Measurements from ENCODE around the gene BCL6B. TPM values are rescaled to one million over a fixed set of nuclear protein-coding genes. Genes with fewer than 3 reads are reported as not detected.

Gene BCL6B
- total RNA-seq, 1 experiment from 2014 or later = 0.58 TPM

DNA sequence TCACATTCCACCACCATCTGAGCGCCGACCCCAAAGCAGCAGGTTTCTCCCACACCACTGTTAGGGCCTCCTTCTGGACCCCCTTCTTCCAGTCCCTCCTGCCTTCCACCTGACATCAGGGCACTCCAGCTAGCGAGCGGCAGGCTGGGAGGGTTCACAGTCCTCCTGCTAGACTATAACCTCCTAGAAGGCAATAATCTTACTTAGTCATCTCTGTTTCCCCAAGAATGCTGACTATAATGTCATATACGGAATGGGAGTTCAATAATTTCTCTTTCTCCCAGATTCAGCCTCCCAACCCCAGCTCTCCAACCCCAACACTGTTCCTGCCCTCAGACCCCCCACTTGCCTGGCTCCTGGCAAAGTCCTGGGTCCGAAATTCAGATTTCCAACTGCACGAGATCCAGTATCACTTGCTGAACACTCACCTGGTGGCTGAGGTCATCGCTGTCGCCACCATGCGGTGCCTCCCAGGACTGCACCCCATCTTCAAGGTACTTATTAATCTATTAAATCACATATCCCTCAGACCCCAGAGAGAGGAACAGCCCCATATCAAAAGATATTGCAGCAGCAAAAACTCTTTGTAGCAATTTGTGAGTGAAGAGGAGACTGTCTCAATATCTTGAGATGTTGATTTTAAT lies 21.4 kb upstream of the BCL6B start:
- no peaks in the 10 kb centered on the region for H3K9me3 ChIP-seq (ENCODE audit: low read depth, low read length, poor library complexity, severe bottlenecking)
- no peaks in the 10 kb centered on the region for H3K4me1 ChIP-seq (ENCODE audit: insufficient read depth, low read length, poor library complexity, severe bottlenecking)
- H3K27me3 ChIP-seq (replicated peaks; ENCODE audit: insufficient read depth, low read depth, low read length, poor library complexity) = no peaks in the 10 kb centered on the region
- no TSS peak for BruUV-seq (replicated peaks)
- H3K4me3 ChIP-seq (ENCODE audit: low read depth, low read length, poor library complexity, severe bottlenecking) = no peak overlapping the region
- CTCF ChIA-PET = no interaction called here
- POLR2A ChIA-PET (ENCODE audit: low non-redundant PET) = no interaction called here
- no peak for DNase-seq (ENCODE audit: low spot score)
- no peak overlapping the region for H3K27ac ChIP-seq (ENCODE audit: low read depth, low read length, poor library complexity, severe bottlenecking)
- intact Hi-C loops (cut with micrococcal nuclease; ENCODE audit: unreplicated experiment) = loop anchor here (5.0 kb wide), 1 partner anchor 159 kb away; no protein-coding TSS in a partner anchor
- H3K36me3 ChIP-seq (ENCODE audit: insufficient read depth, low read length, poor library complexity, severe bottlenecking) = peaks cover 10% of the 10 kb centered on the region
- peak; percentile 48; the same call in 1 of the 2 replicates for TF ChIP-seq CTCF (conservative IDR thresholded peaks at IDR 0.05; ENCODE audit: low read depth, low read length)
- TF ChIP-seq EZH2 (IDR thresholded peaks at IDR 0.05; ENCODE audit: borderline replicate concordance, low read depth, low read length, poor library complexity, severe bottlenecking) = no peak

- Histone ChIP-seq H3K36me3 (ENCODE audit: insufficient read depth, low read length, poor library complexity, severe bottlenecking) (peaks cover 10% of the 10 kb centered on the region), H3K27ac (ENCODE audit: low read depth, low read length, poor library complexity, severe bottlenecking) (no peak overlapping the region), H3K4me1 (ENCODE audit: insufficient read depth, low read length, poor library complexity, severe bottlenecking) (no peaks in the 10 kb centered on the region), H3K9me3 (ENCODE audit: low read depth, low read length, poor library complexity, severe bottlenecking) (no peaks in the 10 kb centered on the region), H3K27me3 (replicated peaks; ENCODE audit: insufficient read depth, low read depth, low read length, poor library complexity) (no peaks in the 10 kb centered on the region), H3K4me3 (ENCODE audit: low read depth, low read length, poor library complexity, severe bottlenecking) (no peak overlapping the region)
- intact Hi-C loops (cut with micrococcal nuclease; ENCODE audit: unreplicated experiment) = loop anchor here (5.0 kb wide), 1 partner anchor 160 kb away; no protein-coding TSS in a partner anchor
- CTCF ChIA-PET = interaction anchor here (2.4 kb wide), 1 partner anchor 88 kb away, joined by 40 read pairs; no protein-coding TSS in a partner anchor
- POLR2A ChIA-PET (ENCODE audit: low non-redundant PET) = no interaction called here
- DNase-seq (ENCODE audit: low spot score) = no peak
- TF ChIP-seq CTCF (conservative IDR thresholded peaks at IDR 0.05; ENCODE audit: low read depth, low read length) (no peak), EZH2 (IDR thresholded peaks at IDR 0.05; ENCODE audit: borderline replicate concordance, low read depth, low read length, poor library complexity, severe bottlenecking) (no peak)
- no TSS peak for BruUV-seq (replicated peaks)
These were observed 20.4 kb upstream of the BCL6B start for GRCh38 chr17:7002288-7003047.

DNA sequence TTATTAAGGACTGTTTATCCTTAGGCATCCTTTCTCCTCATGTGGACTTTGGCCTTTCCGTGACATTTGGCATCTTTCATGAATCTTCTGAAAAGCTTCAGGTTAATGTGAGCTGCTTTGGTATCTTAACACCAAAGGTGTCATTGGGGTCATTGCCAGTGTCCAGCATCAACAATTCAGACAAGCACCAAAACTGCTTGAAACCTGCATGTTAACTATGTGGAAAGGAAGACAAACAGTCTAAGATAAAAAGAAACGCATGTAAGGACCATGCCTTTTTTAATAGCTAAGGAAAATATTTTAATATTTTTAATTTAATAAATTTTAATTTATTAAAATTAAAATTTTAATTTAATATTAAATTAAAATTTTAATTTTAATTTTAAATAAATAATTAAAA lies 19.1 kb upstream of the BCL6B start:
- H3K4me3 ChIP-seq (ENCODE audit: low read depth, low read length, poor library complexity, severe bottlenecking) = no peak overlapping the region
- ChIA-PET CTCF (interaction anchor here (0.7 to 2.4 kb wide), 5 partner anchors 89 to 342 kb away, joined by 3 to 40 read pairs (median 4); no protein-coding TSS in a partner anchor), POLR2A (ENCODE audit: low non-redundant PET) (no interaction called here)
- TF ChIP-seq CTCF (conservative IDR thresholded peaks at IDR 0.05; ENCODE audit: low read depth, low read length) (no peak), EZH2 (IDR thresholded peaks at IDR 0.05; ENCODE audit: borderline replicate concordance, low read depth, low read length, poor library complexity, severe bottlenecking) (no peak)
- BruUV-seq (replicated peaks) = no TSS peak
- DNase-seq (ENCODE audit: low spot score) = no peak
- no peaks in the 10 kb centered on the region for H3K4me1 ChIP-seq (ENCODE audit: insufficient read depth, low read length, poor library complexity, severe bottlenecking)
- H3K9me3 ChIP-seq (ENCODE audit: low read depth, low read length, poor library complexity, severe bottlenecking) = no peaks in the 10 kb centered on the region
- no peaks in the 10 kb centered on the region for H3K27me3 ChIP-seq (replicated peaks; ENCODE audit: insufficient read depth, low read depth, low read length, poor library complexity)
- H3K27ac ChIP-seq (ENCODE audit: low read depth, low read length, poor library complexity, severe bottlenecking) = no peak overlapping the region
- intact Hi-C loops (cut with micrococcal nuclease; ENCODE audit: unreplicated experiment) = loop anchor here (5.0 kb wide), 1 partner anchor 161 kb away; no protein-coding TSS in a partner anchor
- H3K36me3 ChIP-seq (ENCODE audit: insufficient read depth, low read length, poor library complexity, severe bottlenecking) = peaks cover 10% of the 10 kb centered on the region

Data from A673 (cell line).